ENCODE measurements around the gene ATG2A.
"Not testable (repeated sequence)": the region's sequence is repeated elsewhere in the genome, so short reads cannot be mapped to it uniquely, and the experiment has no call there.

ATG2A gene

GRCh38 chr11:64849598-64850356 lies 67.2 kb downstream of the ATG2A start:
- no peak for DNase-seq
- Histone ChIP-seq H3K9me3 (ENCODE audit: control insufficient read depth, low read length) (no peaks in the 10 kb centered on the region), H3K27me3 (replicated peaks; ENCODE audit: control insufficient read depth, insufficient read depth, low read length, poor library complexity, severe bottlenecking) (no peaks in the 10 kb centered on the region), H3K36me3 (ENCODE audit: control insufficient read depth, insufficient read depth, low read length) (peaks cover 28% of the 10 kb centered on the region), H3K4me1 (ENCODE audit: control insufficient read depth, insufficient read depth, low read length, poor library complexity, severe bottlenecking) (peaks cover 67% of the 10 kb centered on the region), H3K4me3 (ENCODE audit: insufficient read depth, low read depth, low read length, poor library complexity, severe bottlenecking) (no peak overlapping the region), H3K27ac (ENCODE audit: insufficient read depth, low read length, poor library complexity, severe bottlenecking) (peak overlapping the region; percentile 81)

- H3K4me1 ChIP-seq (ENCODE audit: control insufficient read depth, insufficient read depth, low read length, poor library complexity, severe bottlenecking) = peaks cover 59% of the 10 kb centered on the region
- no peaks in the 10 kb centered on the region for H3K27me3 ChIP-seq (replicated peaks; ENCODE audit: control insufficient read depth, insufficient read depth, low read length, poor library complexity, severe bottlenecking)
- peak overlapping the region; percentile 42 for H3K27ac ChIP-seq (ENCODE audit: insufficient read depth, low read length, poor library complexity, severe bottlenecking)
- H3K4me3 ChIP-seq (ENCODE audit: insufficient read depth, low read depth, low read length, poor library complexity, severe bottlenecking) = no peak overlapping the region
- no peaks in the 10 kb centered on the region for H3K9me3 ChIP-seq (ENCODE audit: control insufficient read depth, low read length)
- DNase-seq = no peak
- H3K36me3 ChIP-seq (ENCODE audit: control insufficient read depth, insufficient read depth, low read length) = peaks cover 21% of the 10 kb centered on the region
Observed at GRCh38 chr11:64848826-64849597, 68.0 kb downstream of the ATG2A start.

GRCh38 chr11:64848214-64848825 lies 68.7 kb downstream of the ATG2A start:
- Histone ChIP-seq H3K9me3 (ENCODE audit: control insufficient read depth, low read length) (no peaks in the 10 kb centered on the region), H3K4me3 (ENCODE audit: insufficient read depth, low read depth, low read length, poor library complexity, severe bottlenecking) (no peak overlapping the region), H3K27ac (ENCODE audit: insufficient read depth, low read length, poor library complexity, severe bottlenecking) (peak overlapping the region; percentile 42), H3K4me1 (ENCODE audit: control insufficient read depth, insufficient read depth, low read length, poor library complexity, severe bottlenecking) (peaks cover 52% of the 10 kb centered on the region), H3K27me3 (replicated peaks; ENCODE audit: control insufficient read depth, insufficient read depth, low read length, poor library complexity, severe bottlenecking) (no peaks in the 10 kb centered on the region), H3K36me3 (ENCODE audit: control insufficient read depth, insufficient read depth, low read length) (peaks cover 16% of the 10 kb centered on the region)
- no peak for DNase-seq

GRCh38 chr11:64846998-64847666 lies 69.9 kb downstream of the ATG2A start:
- Histone ChIP-seq H3K36me3 (ENCODE audit: control insufficient read depth, insufficient read depth, low read length) (peaks cover 5% of the 10 kb centered on the region), H3K4me1 (ENCODE audit: control insufficient read depth, insufficient read depth, low read length, poor library complexity, severe bottlenecking) (peaks cover 41% of the 10 kb centered on the region), H3K4me3 (ENCODE audit: insufficient read depth, low read depth, low read length, poor library complexity, severe bottlenecking) (no peak overlapping the region), H3K27ac (ENCODE audit: insufficient read depth, low read length, poor library complexity, severe bottlenecking) (no peak overlapping the region), H3K9me3 (ENCODE audit: control insufficient read depth, low read length) (no peaks in the 10 kb centered on the region), H3K27me3 (replicated peaks; ENCODE audit: control insufficient read depth, insufficient read depth, low read length, poor library complexity, severe bottlenecking) (no peaks in the 10 kb centered on the region)
- peak; percentile 77 to 89 (median 87) for DNase-seq

- H3K27ac ChIP-seq (ENCODE audit: insufficient read depth, low read length, poor library complexity, severe bottlenecking); H3K4me3 ChIP-seq (ENCODE audit: insufficient read depth, low read depth, low read length, poor library complexity, severe bottlenecking); H3K27me3 ChIP-seq (replicated peaks; ENCODE audit: control insufficient read depth, insufficient read depth, low read length, poor library complexity, severe bottlenecking); H3K36me3 ChIP-seq (ENCODE audit: control insufficient read depth, insufficient read depth, low read length); DNase-seq; H3K9me3 ChIP-seq (ENCODE audit: control insufficient read depth, low read length): not testable (repeated sequence)
- H3K4me1 ChIP-seq (ENCODE audit: control insufficient read depth, insufficient read depth, low read length, poor library complexity, severe bottlenecking) = peaks cover 27% of the 10 kb centered on the region
Observed at GRCh38 chr11:64845776-64846129, 71.3 kb downstream of the ATG2A start.

GRCh38 chr11:64845129-64845775 lies 71.8 kb downstream of the ATG2A start:
- Histone ChIP-seq H3K4me3 (ENCODE audit: insufficient read depth, low read depth, low read length, poor library complexity, severe bottlenecking) (peak overlapping the region; percentile 42), H3K4me1 (ENCODE audit: control insufficient read depth, insufficient read depth, low read length, poor library complexity, severe bottlenecking) (peaks cover 27% of the 10 kb centered on the region), H3K27ac (ENCODE audit: insufficient read depth, low read length, poor library complexity, severe bottlenecking) (peak overlapping the region; percentile 20), H3K9me3 (ENCODE audit: control insufficient read depth, low read length) (no peaks in the 10 kb centered on the region), H3K27me3 (replicated peaks; ENCODE audit: control insufficient read depth, insufficient read depth, low read length, poor library complexity, severe bottlenecking) (no peaks in the 10 kb centered on the region), H3K36me3 (ENCODE audit: control insufficient read depth, insufficient read depth, low read length) (no peaks in the 10 kb centered on the region)
- DNase-seq = no peak
